IMR-90 (cell line): ENCODE results near the gene ZNF814. TPM values are rescaled to one million over a fixed set of nuclear protein-coding genes. Genes with fewer than 3 reads are reported as not detected.

Experiments used
- ATAC-seq: fragments of 200-7000 bp; cut with Tn5 transposase; 2 replicates; pipeline ENCODE4 v1.9.1; 2020; ENCODE audit warnings: low read depth, mild to moderate bottlenecking, moderate library complexity
- BruUV-seq: library from RNA; stranded (reverse); fragments of 400-500 nt; replicated peaks from 2 replicates; lab custom pipeline; 2021; lab: Mats Ljungman, UMichigan
- CTCF ChIA-PET: fragments of 300-600 bp; formaldehyde crosslinking; extraction: SDS; loops from one replicate; lab custom pipeline; 2021; ENCODE audit warnings: antibody characterized with exemption; lab: Yijun Ruan, JAX
- POLR2A ChIA-PET: fragments of 300-600 bp; sonication (Branson Sonifier 250); formaldehyde crosslinking; loops from one replicate; lab custom pipeline; 2022; ENCODE audit warnings: antibody characterized with exemption; ENCODE audit not compliant: unreplicated experiment; lab: Charles Lee
- DNase-seq: peaks from one replicate; pipeline ENCODE4 v3.0.0; 2013
- H2AFZ ChIP-seq: replicated peaks from 2 replicates; pipeline ENCODE3; 2013; ENCODE audit warnings: low read length, mild to moderate bottlenecking; ENCODE audit not compliant: poor library complexity
- H2AK5ac ChIP-seq: 2 replicates; pipeline ENCODE4 v1.6.1; 2013; ENCODE audit warnings: low read depth, low read length, inconsistent platforms
- H2AK9ac ChIP-seq: replicated peaks from 2 replicates; pipeline ENCODE3; 2013; ENCODE audit warnings: mild to moderate bottlenecking, low read depth, low read length, moderate library complexity; ENCODE audit not compliant: poor library complexity
- H2BK120ac ChIP-seq: 2 replicates; pipeline ENCODE4 v1.6.1; 2013; ENCODE audit warnings: low read depth, low read length, inconsistent platforms
- H2BK15ac ChIP-seq: 3 replicates; pipeline ENCODE4 v1.6.1; 2013; ENCODE audit warnings: low read depth, low read length, inconsistent platforms
- H2BK20ac ChIP-seq: 2 replicates; pipeline ENCODE4 v1.6.1; 2013; ENCODE audit warnings: low read depth, mild to moderate bottlenecking, inconsistent platforms, low read length, moderate library complexity
- H2BK5ac ChIP-seq: 2 replicates; pipeline ENCODE4 v1.6.1; 2013; ENCODE audit warnings: mild to moderate bottlenecking, low read depth, low read length, inconsistent platforms; ENCODE audit not compliant: poor library complexity, severe bottlenecking
- H3K14ac ChIP-seq: replicated peaks from 2 replicates; pipeline ENCODE4 v1.6.1; 2013; ENCODE audit warnings: low read depth, low read length, inconsistent platforms
- H3K18ac ChIP-seq: 2 replicates; pipeline ENCODE4 v1.6.1; 2013; ENCODE audit warnings: low read depth, low read length, control low read depth
- H3K23ac ChIP-seq: 2 replicates; pipeline ENCODE4 v1.6.1; 2013; ENCODE audit warnings: low read depth, low read length, inconsistent platforms
- H3K27ac ChIP-seq: 2 replicates; pipeline ENCODE4 v1.5.1; 2013; ENCODE audit warnings: mild to moderate bottlenecking, control low read depth, low read length; ENCODE audit not compliant: insufficient read depth
- H3K27me3 ChIP-seq: 2 replicates; pipeline ENCODE4 v1.6.1; 2013; ENCODE audit warnings: low read length; ENCODE audit not compliant: control insufficient read depth, insufficient read depth
- H3K36me3 ChIP-seq: 2 replicates; pipeline ENCODE4 v1.6.1; 2013; ENCODE audit warnings: low read length, mixed read lengths; ENCODE audit not compliant: control insufficient read depth, insufficient read depth
- H3K4ac ChIP-seq: 2 replicates; pipeline ENCODE4 v1.6.1; 2013; ENCODE audit warnings: low read depth, low read length, inconsistent platforms
- H3K4me1 ChIP-seq: 2 replicates; pipeline ENCODE4 v1.6.1; 2013; ENCODE audit warnings: low read length, mixed read lengths; ENCODE audit not compliant: control insufficient read depth, insufficient read depth
- H3K4me2 ChIP-seq: 2 replicates; pipeline ENCODE4 v1.6.1; 2013; ENCODE audit warnings: low read depth, mild to moderate bottlenecking, control low read depth, low read length, moderate library complexity
- H3K4me3 ChIP-seq: 2 replicates; pipeline ENCODE4 v1.5.1; 2013; ENCODE audit warnings: low read depth, mild to moderate bottlenecking, control low read depth, low read length, moderate library complexity; ENCODE audit not compliant: insufficient read depth
- H3K56ac ChIP-seq: 2 replicates; pipeline ENCODE4 v1.6.1; 2013; ENCODE audit warnings: low read length, inconsistent platforms; ENCODE audit not compliant: insufficient read depth; ENCODE audit errors: extremely low read depth
- H3K79me1 ChIP-seq, 2 experiments: 2 replicates each; pipeline ENCODE4 v1.6.1; 2013; ENCODE audit warnings: low read length in 2 of 2, inconsistent platforms in 1 of 2, low read depth in 1 of 2
- H3K9ac ChIP-seq: 2 replicates; pipeline ENCODE4 v1.6.1; 2013; ENCODE audit warnings: low read depth, low read length, control low read depth
- H3K9me1 ChIP-seq: 2 replicates; pipeline ENCODE4 v1.6.1; 2013; ENCODE audit warnings: low read length, inconsistent platforms; ENCODE audit not compliant: insufficient read depth
- H3K9me3 ChIP-seq: 2 replicates; pipeline ENCODE4 v1.6.1; 2013; ENCODE audit warnings: low read length; ENCODE audit not compliant: control insufficient read depth, insufficient read depth
- H4K20me1 ChIP-seq: 2 replicates; pipeline ENCODE4 v1.6.1; 2013; ENCODE audit warnings: low read length, inconsistent platforms; ENCODE audit not compliant: insufficient read depth
- H4K5ac ChIP-seq: 2 replicates; pipeline ENCODE4 v1.6.1; 2013; ENCODE audit warnings: mild to moderate bottlenecking, low read depth, low read length, control low read depth
- H4K8ac ChIP-seq, 2 experiments: 2 replicates each; pipeline ENCODE4 v1.6.1; 2013; ENCODE audit warnings: low read depth in 2 of 2, low read length in 2 of 2, control low read depth in 1 of 2, inconsistent platforms in 1 of 2
- H4K91ac ChIP-seq: 2 replicates; pipeline ENCODE4 v1.6.1; 2013; ENCODE audit warnings: low read depth, low read length, inconsistent platforms; ENCODE audit not compliant: insufficient read depth
- CEBPB ChIP-seq: IDR thresholded peaks from 2 replicates; pipeline ENCODE4 v1.6.1; 2012; ENCODE audit warnings: low read depth, low read length, improper control_type of control experiment
- CHD1 ChIP-seq: IDR thresholded peaks from 2 replicates; pipeline ENCODE4 v1.6.1; 2012; ENCODE audit warnings: low read depth, low read length, improper control_type of control experiment
- FOS ChIP-seq: fragments of 150-350 bp; IDR thresholded peaks from 2 replicates; pipeline ENCODE4 v1.6.1; 2016; ENCODE audit warnings: low read depth, low read length
- POLR2A ChIP-seq: IDR thresholded peaks from 2 replicates; pipeline ENCODE4 v1.6.1; 2012; ENCODE audit warnings: mild to moderate bottlenecking, low read depth, low read length
- RCOR1 ChIP-seq: IDR thresholded peaks from 2 replicates; pipeline ENCODE4 v1.6.1; 2012; ENCODE audit warnings: mild to moderate bottlenecking, low read length, improper control_type of control experiment; ENCODE audit not compliant: insufficient replicate concordance
- SMC3 ChIP-seq: fragments of 150-350 bp; IDR thresholded peaks from 2 replicates; pipeline ENCODE4 v1.6.1; 2016; ENCODE audit warnings: low read depth, mild to moderate bottlenecking, antibody characterized with exemption, low read length, moderate library complexity
- WGBS, 2 experiments: methylation state at CpG; one replicate each; pipeline versions ENCODE4 v1.1.5 to v1.1.7; 2013; ENCODE audit warnings: missing lambda C conversion rate in 2 of 2; ENCODE audit not compliant: insufficient read length in 1 of 2; ENCODE audit errors: extremely low coverage in 2 of 2; 5-methylcytosine and 5-hydroxymethylcytosine counted together
- dilution Hi-C: fragments of 300-500 bp; cut with HindIII; formaldehyde crosslinking; loops from one replicate; pipeline ENCODE4 v1.14.3; 2018; ENCODE audit warnings: low sequenced_read_pairs; ENCODE audit not compliant: unreplicated experiment
- in situ Hi-C: fragments of 300-500 bp; cut with MboI; formaldehyde crosslinking; loops from 3 replicates; pipeline ENCODE4 v1.14.3; 2019; ENCODE audit warnings: low sequenced_read_pairs, inconsistent platforms, mixed read lengths
- intact Hi-C: fragments of 100-400 bp; cut with micrococcal nuclease; formaldehyde crosslinking; loops from 2 replicates; pipeline ENCODE4 v1.10.0; 2022
- polyA plus RNA-seq, 3 experiments: library from polyadenylated mRNA; depleted of rRNA; stranded (reverse); fragments of >200 nt; gene quantifications; 2 replicates each; pipeline ENCODE4 v1.2.3, GENCODE V29; 2012; ENCODE audit warnings: low replicate concordance in 1 of 3
- total RNA-seq: library from RNA; depleted of rRNA; stranded (reverse); fragments of >200 nt; gene quantifications from 2 replicates; pipeline ENCODE4 v1.2.3, GENCODE V29; 2012
- TF ChIP-seq, protein P1 (sequence below): fragments of 150-350 bp; IDR thresholded peaks from 2 replicates; pipeline ENCODE4 v1.6.1; 2017; ENCODE audit warnings: mild to moderate bottlenecking, antibody characterized with exemption, low read length, low read depth

ZNF814 gene
- total and polyA plus RNA-seq, 2 of the 4 experiments (the other 2 are of a cell fraction): 3.9 to 5.9 TPM

DNA sequence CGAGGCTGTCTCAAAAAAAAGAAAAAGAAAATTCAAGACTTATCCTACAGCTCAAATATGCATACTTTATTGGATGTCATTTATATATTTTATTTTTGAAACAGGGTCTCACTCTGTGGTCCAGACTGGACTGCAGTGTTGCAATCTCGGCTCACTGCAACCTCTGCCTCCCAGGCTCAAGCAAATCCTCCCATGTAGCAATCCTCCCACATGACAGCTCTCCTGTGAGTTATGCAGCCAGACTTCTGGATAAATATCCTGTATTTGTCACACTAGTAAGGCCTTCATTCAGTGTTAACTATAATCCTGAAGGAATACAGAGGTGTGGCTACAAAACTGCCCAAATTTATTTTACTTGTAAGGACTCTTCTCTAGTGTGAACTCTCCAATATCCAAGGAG lies 81.3 kb downstream of the ZNF814 start:
- Histone ChIP-seq H3K9me1 (no peaks in the 10 kb centered on the region; the same call in 1 of the 2 replicates), H4K8ac (no peak overlapping the region), H3K9ac (no peak overlapping the region), H3K4me2 (no peak overlapping the region), H4K20me1 (no peaks in the 10 kb centered on the region), H2AFZ (no peak overlapping the region), H3K4me1 (peaks cover 2% of the 10 kb centered on the region; the same call in 1 of the 2 replicates), H4K91ac (no peak overlapping the region), H4K5ac (no peak overlapping the region), H3K23ac (no peak overlapping the region), H3K4me3 (no peak overlapping the region), H3K4ac (no peak overlapping the region), H3K27me3 (no peaks in the 10 kb centered on the region), H3K79me1 (peaks cover 21 to 38% of the 10 kb centered on the region in 2 experiments), H3K27ac (no peak overlapping the region), H3K14ac (no peak overlapping the region), H3K9me3 (no peaks in the 10 kb centered on the region), H2BK15ac (no peak overlapping the region), H2BK5ac (no peak overlapping the region), H2BK120ac (no peak overlapping the region), H2AK9ac (no peak overlapping the region), H3K36me3 (peaks cover 13% of the 10 kb centered on the region), H2AK5ac (no peak overlapping the region), H3K56ac (no peak overlapping the region), H2BK20ac (no peak overlapping the region), H3K18ac (no peak overlapping the region)
- in situ Hi-C loops: no loop called here
- dilution Hi-C loops: no loop called here
- DNase-seq: no peak
- ChIA-PET CTCF (no interaction called here), POLR2A (no interaction called here)
- intact Hi-C loops: no loop called here
- no TSS peak for BruUV-seq
- WGBS, 2 experiments: no CpG with 5 or more reads among the region's 2 CpGs
- ATAC-seq: no peak
- no peak for TF ChIP-seq SMC3
- no peak for TF ChIP-seq POLR2A
- TF ChIP-seq, protein P1, sequence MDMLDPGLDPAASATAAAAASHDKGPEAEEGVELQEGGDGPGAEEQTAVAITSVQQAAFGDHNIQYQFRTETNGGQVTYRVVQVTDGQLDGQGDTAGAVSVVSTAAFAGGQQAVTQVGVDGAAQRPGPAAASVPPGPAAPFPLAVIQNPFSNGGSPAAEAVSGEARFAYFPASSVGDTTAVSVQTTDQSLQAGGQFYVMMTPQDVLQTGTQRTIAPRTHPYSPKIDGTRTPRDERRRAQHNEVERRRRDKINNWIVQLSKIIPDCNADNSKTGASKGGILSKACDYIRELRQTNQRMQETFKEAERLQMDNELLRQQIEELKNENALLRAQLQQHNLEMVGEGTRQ: no peak
- TF ChIP-seq RCOR1: no peak
- TF ChIP-seq FOS: no peak
- no peak for TF ChIP-seq CHD1
- peak; percentile 46 for TF ChIP-seq CEBPB
